ENCODE measurements around the gene CTBP2.
A peak's percentile ranks its signal among the peaks of the same experiment; 100 is the strongest.
"Not testable (repeated sequence)": the region's sequence is repeated elsewhere in the genome, so short reads cannot be mapped to it uniquely, and the experiment has no call there.

Gene CTBP2

GRCh38 chr10:125087191-125087896, 73.0 kb downstream of the CTBP2 start:
- DNase-seq (ENCODE audit: low read depth): no peak

GRCh38 chr10:125086691-125087090, 73.7 kb downstream of the CTBP2 start:
- DNase-seq (ENCODE audit: low read depth): no peak

- DNase-seq (ENCODE audit: low read depth): no peak
These were observed 74.9 kb downstream of the CTBP2 start for GRCh38 chr10:125085258-125086054.

- no peak for DNase-seq (ENCODE audit: low read depth)
These were observed 75.6 kb downstream of the CTBP2 start for GRCh38 chr10:125084614-125085257.

GRCh38 chr10:125084191-125084613, 76.2 kb downstream of the CTBP2 start:
- DNase-seq (ENCODE audit: low read depth): peak; percentile 87

- peak; percentile 88 for DNase-seq (ENCODE audit: low read depth)
These were observed 76.8 kb downstream of the CTBP2 start for GRCh38 chr10:125083576-125083920.

- no peak for DNase-seq (ENCODE audit: low read depth)
These were observed 77.3 kb downstream of the CTBP2 start for GRCh38 chr10:125082881-125083575.

GRCh38 chr10:125082471-125082870, 77.9 kb downstream of the CTBP2 start:
- DNase-seq (ENCODE audit: low read depth): not testable (repeated sequence)

- DNase-seq (ENCODE audit: low read depth): no peak
These were observed 78.4 kb downstream of the CTBP2 start for GRCh38 chr10:125081931-125082330.

- no peak for DNase-seq (ENCODE audit: low read depth)
These were observed 79.4 kb downstream of the CTBP2 start for GRCh38 chr10:125080984-125081383.

GRCh38 chr10:125080296-125080695, 80.1 kb downstream of the CTBP2 start:
- DNase-seq (ENCODE audit: low read depth): no peak

- no peak for DNase-seq (ENCODE audit: low read depth)
These were observed 81.2 kb downstream of the CTBP2 start for GRCh38 chr10:125079091-125079600.

GRCh38 chr10:125076891-125077541, 83.3 kb downstream of the CTBP2 start:
- DNase-seq (ENCODE audit: low read depth): no peak

- no peak for DNase-seq (ENCODE audit: low read depth)
These were observed 84.1 kb downstream of the CTBP2 start for GRCh38 chr10:125076121-125076825.

GRCh38 chr10:125073996-125074395, 86.4 kb downstream of the CTBP2 start:
- no peak for DNase-seq (ENCODE audit: low read depth)

GRCh38 chr10:125072794-125073193, 87.6 kb downstream of the CTBP2 start:
- DNase-seq (ENCODE audit: low read depth): no peak

- no peak for DNase-seq (ENCODE audit: low read depth)
These were observed 89.4 kb downstream of the CTBP2 start for GRCh38 chr10:125071008-125071407.

GRCh38 chr10:125068406-125068805, 92.0 kb downstream of the CTBP2 start:
- no peak for DNase-seq (ENCODE audit: low read depth)

- DNase-seq (ENCODE audit: low read depth): no peak
These were observed 92.6 kb downstream of the CTBP2 start for GRCh38 chr10:125067764-125068163.

- no peak for DNase-seq (ENCODE audit: low read depth)
These were observed 93.5 kb downstream of the CTBP2 start for GRCh38 chr10:125066764-125067450.
